Adrenal gland (tissue), 5 donors: ENCODE results near the gene NEUROG2.

Experiments used
- POLR2A ChIP-seq, 2 donors: fragments of 450-650 bp; IDR thresholded peaks; one replicate each; pipeline ENCODE4 v1.6.1; 2017; ENCODE audit warnings: antibody characterized with exemption in 2 of 2, mild to moderate bottlenecking in 2 of 2, moderate library complexity in 1 of 2
- TF ChIP-seq, protein P1 (sequence below), 6 experiments: fragments of 450-650 bp in 4 of 6; fragments of 200-600 bp in 2 of 6; sonication (generic) in 1 of 6; IDR thresholded peaks; 1 replicate in 5 of 6; 2 replicates in 1 of 6; pipeline versions ENCODE4 v1.5.1 to v1.8.0; 2016 to 2021; ENCODE audit warnings: antibody characterized with exemption in 6 of 6, mild to moderate bottlenecking in 2 of 6, moderate library complexity in 1 of 6
- donor health status: DM: no; HTN: no; CAD: no.

DNA sequence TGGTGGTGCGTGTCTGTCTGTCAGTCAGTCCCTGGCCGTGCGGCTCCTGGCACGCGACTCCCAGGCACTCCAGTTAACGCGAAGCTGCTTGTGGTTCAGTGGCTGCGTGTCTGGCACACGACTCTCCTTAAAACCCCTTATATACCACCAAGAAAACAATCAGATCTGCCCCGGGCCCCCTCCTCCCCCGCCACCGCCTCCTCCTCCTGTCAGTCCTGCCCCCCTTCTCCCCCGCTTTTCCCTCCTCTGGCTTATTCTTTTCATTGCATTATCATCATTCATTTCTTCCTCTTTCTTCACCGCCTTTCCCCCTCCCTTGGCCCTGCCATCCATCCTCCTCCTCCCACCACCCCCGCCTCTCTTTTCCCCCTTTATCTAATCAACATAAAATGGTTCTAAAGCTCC is at the start of gene NEUROG2:
- TF ChIP-seq POLR2A (IDR thresholded peaks at IDR 0.05) = no peak
- TF ChIP-seq, protein P1, sequence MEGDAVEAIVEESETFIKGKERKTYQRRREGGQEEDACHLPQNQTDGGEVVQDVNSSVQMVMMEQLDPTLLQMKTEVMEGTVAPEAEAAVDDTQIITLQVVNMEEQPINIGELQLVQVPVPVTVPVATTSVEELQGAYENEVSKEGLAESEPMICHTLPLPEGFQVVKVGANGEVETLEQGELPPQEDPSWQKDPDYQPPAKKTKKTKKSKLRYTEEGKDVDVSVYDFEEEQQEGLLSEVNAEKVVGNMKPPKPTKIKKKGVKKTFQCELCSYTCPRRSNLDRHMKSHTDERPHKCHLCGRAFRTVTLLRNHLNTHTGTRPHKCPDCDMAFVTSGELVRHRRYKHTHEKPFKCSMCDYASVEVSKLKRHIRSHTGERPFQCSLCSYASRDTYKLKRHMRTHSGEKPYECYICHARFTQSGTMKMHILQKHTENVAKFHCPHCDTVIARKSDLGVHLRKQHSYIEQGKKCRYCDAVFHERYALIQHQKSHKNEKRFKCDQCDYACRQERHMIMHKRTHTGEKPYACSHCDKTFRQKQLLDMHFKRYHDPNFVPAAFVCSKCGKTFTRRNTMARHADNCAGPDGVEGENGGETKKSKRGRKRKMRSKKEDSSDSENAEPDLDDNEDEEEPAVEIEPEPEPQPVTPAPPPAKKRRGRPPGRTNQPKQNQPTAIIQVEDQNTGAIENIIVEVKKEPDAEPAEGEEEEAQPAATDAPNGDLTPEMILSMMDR (IDR thresholded peaks at IDR 0.05) = no peak
